H9 (cell line): ENCODE measurements around the gene YIPF6. TPM values are rescaled to one million over a fixed set of nuclear protein-coding genes. Genes with fewer than 3 reads are reported as not detected.

Experiments
- DNase-seq: peaks from one replicate; pipeline ENCODE4 v3.0.0-alpha.2; 2017
- H2AFZ ChIP-seq: one replicate; pipeline ENCODE4 v1.6.1; 2013; ENCODE audit warnings: mild to moderate bottlenecking, low read length, control low read depth, moderate library complexity
- H2AK5ac ChIP-seq: 2 replicates; pipeline ENCODE4 v1.6.1; 2013; ENCODE audit warnings: low read length, control low read depth, mixed read lengths; ENCODE audit not compliant: insufficient read length
- H2BK120ac ChIP-seq: one replicate; pipeline ENCODE4 v1.6.1; 2013; ENCODE audit warnings: low read depth, mild to moderate bottlenecking, low read length, control low read depth, inconsistent platforms; ENCODE audit not compliant: poor library complexity, severe bottlenecking
- H2BK12ac ChIP-seq: 2 replicates; pipeline ENCODE4 v1.6.1; 2013; ENCODE audit warnings: low read length, control low read depth, mixed read lengths, low read depth; ENCODE audit not compliant: insufficient read length
- H2BK15ac ChIP-seq: 2 replicates; pipeline ENCODE4 v1.6.1; 2013; ENCODE audit warnings: low read depth, low read length, control low read depth
- H2BK20ac ChIP-seq: one replicate; pipeline ENCODE4 v1.6.1; 2013; ENCODE audit warnings: low read depth, mild to moderate bottlenecking, low read length, control low read depth, inconsistent platforms; ENCODE audit not compliant: poor library complexity, severe bottlenecking
- H2BK5ac ChIP-seq: 2 replicates; pipeline ENCODE4 v1.6.1; 2013; ENCODE audit warnings: low read length, control low read depth, mixed read lengths; ENCODE audit not compliant: insufficient read length
- H3K14ac ChIP-seq: 2 replicates; pipeline ENCODE4 v1.6.1; 2013; ENCODE audit warnings: low read length, control low read depth; ENCODE audit not compliant: insufficient read depth
- H3K18ac ChIP-seq: 2 replicates; pipeline ENCODE4 v1.6.1; 2013; ENCODE audit warnings: low read depth, mild to moderate bottlenecking, mixed read lengths, low read length, control low read depth; ENCODE audit not compliant: insufficient read length
- H3K23ac ChIP-seq: 2 replicates; pipeline ENCODE4 v1.6.1; 2013; ENCODE audit warnings: low read length, control low read depth, mixed read lengths, low read depth; ENCODE audit not compliant: insufficient read length
- H3K23me2 ChIP-seq: 2 replicates; pipeline ENCODE4 v1.6.1; 2013; ENCODE audit warnings: low read depth, mild to moderate bottlenecking, mixed read lengths, low read length, control low read depth; ENCODE audit not compliant: insufficient read length, poor library complexity, severe bottlenecking
- H3K27ac ChIP-seq: 2 replicates; pipeline ENCODE4 v1.5.1; 2013; ENCODE audit warnings: low read length, control low read depth, mixed read lengths, low read depth; ENCODE audit not compliant: insufficient read length
- H3K27me3 ChIP-seq: 2 replicates; pipeline ENCODE4 v1.6.1; 2013; ENCODE audit warnings: low read length, control low read depth, inconsistent platforms; ENCODE audit not compliant: insufficient read depth
- H3K4ac ChIP-seq: 2 replicates; pipeline ENCODE4 v1.6.1; 2013; ENCODE audit warnings: low read depth, mild to moderate bottlenecking, control low read depth, inconsistent platforms, low read length, moderate library complexity
- H3K4me1 ChIP-seq: 2 replicates; pipeline ENCODE4 v1.6.1; 2013; ENCODE audit warnings: low read length, control low read depth, inconsistent platforms; ENCODE audit not compliant: insufficient read depth
- H3K4me2 ChIP-seq: 2 replicates; pipeline ENCODE4 v1.6.1; 2013; ENCODE audit warnings: low read length, control low read depth, mixed read lengths; ENCODE audit not compliant: insufficient read length, insufficient read depth
- H3K56ac ChIP-seq: 2 replicates; pipeline ENCODE4 v1.6.1; 2013; ENCODE audit warnings: low read depth, mild to moderate bottlenecking, mixed read lengths, low read length, control low read depth; ENCODE audit not compliant: insufficient read length
- H3K79me1 ChIP-seq: 2 replicates; pipeline ENCODE4 v1.6.1; 2013; ENCODE audit warnings: low read depth, mild to moderate bottlenecking, moderate library complexity, low read length, control low read depth, inconsistent platforms; ENCODE audit not compliant: insufficient read depth, poor library complexity, severe bottlenecking
- H3K79me2 ChIP-seq: 2 replicates; pipeline ENCODE4 v1.6.1; 2013; ENCODE audit warnings: low read length, control low read depth, inconsistent platforms; ENCODE audit not compliant: insufficient read depth
- H3K9ac ChIP-seq: 2 replicates; pipeline ENCODE4 v1.6.1; 2013; ENCODE audit warnings: low read length, control low read depth, mixed read lengths; ENCODE audit not compliant: insufficient read length; ENCODE audit errors: extremely low read depth
- H3K9me3 ChIP-seq: one replicate; pipeline ENCODE4 v1.6.1; 2013; ENCODE audit warnings: low read depth, low read length, inconsistent platforms; ENCODE audit not compliant: control insufficient read depth
- H3T11ph ChIP-seq: one replicate; pipeline ENCODE4 v1.6.1; 2013; ENCODE audit warnings: mild to moderate bottlenecking, low read length, control low read depth, inconsistent platforms
- H4K20me1 ChIP-seq: one replicate; pipeline ENCODE4 v1.6.1; 2013; ENCODE audit not compliant: control insufficient read depth, insufficient read length, insufficient read depth
- H4K5ac ChIP-seq: 2 replicates; pipeline ENCODE4 v1.6.1; 2013; ENCODE audit warnings: low read depth, mild to moderate bottlenecking, mixed read lengths, low read length, control low read depth; ENCODE audit not compliant: insufficient read length
- H4K8ac ChIP-seq: replicated peaks from 2 replicates; pipeline ENCODE4 v1.6.1; 2013; ENCODE audit warnings: low read length, control low read depth, mixed read lengths, low read depth; ENCODE audit not compliant: insufficient read length
- H4K91ac ChIP-seq: 2 replicates; pipeline ENCODE4 v1.6.1; 2013; ENCODE audit warnings: low read depth, mild to moderate bottlenecking, moderate library complexity, mixed read lengths, low read length, control low read depth; ENCODE audit not compliant: insufficient read length
- H3K27ac Mint-ChIP-seq, 3 experiments: 2 replicates in 2 of 3; 3 replicates in 1 of 3; pipeline ENCODE4 v1.8.0; 2020 to 2021; ENCODE audit warnings: mixed read lengths in 3 of 3, mild to moderate bottlenecking in 1 of 3, moderate library complexity in 1 of 3
- H3K27me3 Mint-ChIP-seq: 2 replicates; pipeline ENCODE4 v1.8.0; 2021; ENCODE audit warnings: low read depth, mild to moderate bottlenecking, moderate library complexity, mixed read lengths
- H3K36me3 Mint-ChIP-seq, 3 experiments: 2 replicates in 2 of 3; 3 replicates in 1 of 3; pipeline ENCODE4 v1.8.0; 2020 to 2021; ENCODE audit warnings: low read depth in 3 of 3, mixed read lengths in 3 of 3; ENCODE audit not compliant: insufficient read depth in 1 of 3
- H3K4me1 Mint-ChIP-seq, 2 experiments: 2 replicates each; pipeline ENCODE4 v1.8.0; 2020; ENCODE audit warnings: mixed read lengths in 2 of 2
- H3K4me3 Mint-ChIP-seq, 2 experiments: 2 replicates in 1 of 2; 3 replicates in 1 of 2; pipeline ENCODE4 v1.8.0; 2020 to 2021; ENCODE audit warnings: mild to moderate bottlenecking in 2 of 2, mixed read lengths in 2 of 2, moderate library complexity in 1 of 2
- H3K9me3 Mint-ChIP-seq, 2 experiments: 2 replicates in 1 of 2; 3 replicates in 1 of 2; pipeline ENCODE4 v1.8.0; 2020; ENCODE audit warnings: mild to moderate bottlenecking in 2 of 2, mixed read lengths in 2 of 2, moderate library complexity in 1 of 2
- CTCF ChIP-seq: fragments of 200-600 bp; sonication (generic); conservative IDR thresholded peaks from 3 replicates; pipeline ENCODE4 v1.8.0; 2021; ENCODE audit warnings: antibody characterized with exemption, mild to moderate bottlenecking
- WGBS: extraction: QIAGEN DNeasy Blood & Tissue Kit; methylation state at CpG from one replicate; pipeline ENCODE4 v1.1.7; 2013; ENCODE audit warnings: missing lambda C conversion rate, low lambda C conversion rate, mixed read lengths; ENCODE audit not compliant: insufficient read length; ENCODE audit errors: extremely low coverage; 5-methylcytosine and 5-hydroxymethylcytosine counted together
- total RNA-seq: library from RNA; stranded (reverse); gene quantifications from 2 replicates; pipeline ENCODE4 v1.2.1, GENCODE V29; 2021

YIPF6 gene
- total RNA-seq, 1 experiment from 2014 or later: 31.8 TPM

GRCh38 chrX:68574240-68574639, 75.4 kb downstream of the YIPF6 start:
- H3K27me3 Mint-ChIP-seq: no peaks in the 10 kb centered on the region; the same call in 1 of the 2 replicates
- no peaks in the 10 kb centered on the region for H3K79me2 ChIP-seq
- no CpG with 5 or more reads among the region's 3 CpGs for WGBS
- no peak overlapping the region for H2BK15ac ChIP-seq
- no peak overlapping the region for H2BK120ac ChIP-seq
- H3T11ph ChIP-seq: no peak overlapping the region
- TF ChIP-seq CTCF: no peak
- H3K4me2 ChIP-seq: no peak overlapping the region
- no peaks in the 10 kb centered on the region for H3K79me1 ChIP-seq
- no peak overlapping the region for H3K56ac ChIP-seq
- H3K9me3 Mint-ChIP-seq: peaks cover 56 to 59% of the 10 kb centered on the region in 2 experiments
- peaks cover 50% of the 10 kb centered on the region for H3K9me3 ChIP-seq
- no peak overlapping the region for H3K23ac ChIP-seq
- no peak overlapping the region for H3K27ac ChIP-seq
- no peak overlapping the region for H2BK12ac ChIP-seq
- DNase-seq: no peak
- no peak overlapping the region for H3K9ac ChIP-seq
- no peak overlapping the region for H3K27ac Mint-ChIP-seq
- H2BK5ac ChIP-seq: no peak overlapping the region
- H2AK5ac ChIP-seq: no peak overlapping the region
- no peak overlapping the region for H3K4ac ChIP-seq
- H3K27me3 ChIP-seq: no peaks in the 10 kb centered on the region
- no peaks in the 10 kb centered on the region for H3K23me2 ChIP-seq
- H4K91ac ChIP-seq: no peak overlapping the region
- no peak overlapping the region for H4K8ac ChIP-seq
- no peaks in the 10 kb centered on the region for H4K20me1 ChIP-seq
- H3K18ac ChIP-seq: no peak overlapping the region
- no peaks in the 10 kb centered on the region for H3K4me1 ChIP-seq
- H3K4me3 Mint-ChIP-seq: no peak overlapping the region
- no peaks in the 10 kb centered on the region; a peak in 1 of 7 replicates for H3K36me3 Mint-ChIP-seq
- no peak overlapping the region for H2BK20ac ChIP-seq
- H4K5ac ChIP-seq: no peak overlapping the region
- H2AFZ ChIP-seq: no peak overlapping the region
- H3K4me1 Mint-ChIP-seq: no peaks in the 10 kb centered on the region
- no peak overlapping the region for H3K14ac ChIP-seq
